ENCODE measurements around the gene DBNL.
"Not testable (repeated sequence)": the region's sequence is repeated elsewhere in the genome, so short reads cannot be mapped to it uniquely, and the experiment has no call there.

Gene DBNL

DNA sequence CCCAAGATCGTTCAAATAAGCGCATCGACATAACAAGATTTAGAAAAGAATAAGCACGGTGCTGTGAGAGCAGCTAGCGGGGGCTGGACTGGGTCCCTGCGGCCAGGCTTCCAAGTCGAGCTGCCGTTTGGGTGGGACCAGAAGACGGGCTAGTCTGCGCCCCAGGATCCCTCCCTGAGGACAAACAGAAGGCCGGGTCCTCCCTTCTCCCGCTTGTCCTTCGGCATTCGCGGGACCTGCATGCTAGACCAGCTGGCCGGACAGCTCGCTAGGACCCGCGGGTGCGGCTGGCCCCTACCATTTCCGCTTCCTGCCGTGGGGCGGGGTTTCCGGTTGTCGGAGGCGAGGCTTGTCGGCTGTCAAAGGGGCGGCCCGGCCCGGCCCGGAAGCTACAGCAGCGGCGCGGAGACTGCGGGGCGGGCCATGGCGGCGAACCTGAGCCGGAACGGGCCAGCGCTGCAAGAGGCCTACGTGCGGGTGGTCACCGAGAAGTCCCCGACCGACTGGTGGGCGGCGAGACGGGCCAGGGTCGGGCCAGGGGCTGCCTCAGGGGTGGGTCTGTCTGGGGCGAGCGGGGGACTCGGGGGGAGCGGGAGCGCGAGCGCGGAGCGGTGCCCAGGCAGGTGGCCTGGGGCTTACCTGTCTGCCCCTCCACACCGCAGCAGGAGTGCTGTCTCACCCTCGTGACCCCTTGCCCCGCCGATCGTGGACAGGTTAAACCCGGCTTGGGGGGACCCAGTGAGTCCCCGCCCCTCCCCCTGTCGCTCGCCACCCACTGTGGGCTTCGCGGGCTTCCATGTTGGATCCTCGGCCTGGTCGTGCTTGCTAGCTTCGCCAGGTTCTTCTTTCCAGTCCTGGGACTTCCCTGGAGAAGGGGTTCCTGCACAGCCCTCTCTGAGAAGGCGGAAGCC is at the start of gene DBNL:
Gene DBNL, plus strand, starts transcription at position 388 of the 911 bp plus-strand sequence. Its CDS starts 36 bp downstream, at position 424.
- DNase-seq, result peak; percentile 86

DNA sequence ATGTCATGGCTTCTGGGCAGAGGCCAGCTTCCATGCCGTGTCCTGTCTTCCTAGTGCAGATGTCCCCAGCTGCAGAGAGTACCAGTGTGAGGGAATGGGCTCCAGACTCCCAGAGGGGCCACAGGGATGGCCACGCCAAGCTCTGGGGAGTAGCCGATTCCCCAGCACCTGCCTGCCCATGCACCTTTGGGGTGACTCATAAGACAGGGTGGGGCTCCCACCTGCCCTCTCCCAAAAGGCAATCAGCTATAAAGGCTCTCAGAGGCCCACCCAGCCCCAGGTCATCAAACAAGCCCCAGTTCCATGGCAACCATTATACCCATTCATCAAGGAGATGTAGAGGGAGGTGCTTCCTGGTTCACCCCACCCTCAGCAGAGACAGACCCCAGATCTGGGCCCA is 47.0 kb upstream of the DBNL start, which contains the start of gene SPDYE1:
Gene SPDYE1, plus strand, starts transcription at position 366 of the 400 bp plus-strand sequence. CDS start 2,053 bp downstream, outside the sequence.
- not testable (repeated sequence) for DNase-seq

DNA sequence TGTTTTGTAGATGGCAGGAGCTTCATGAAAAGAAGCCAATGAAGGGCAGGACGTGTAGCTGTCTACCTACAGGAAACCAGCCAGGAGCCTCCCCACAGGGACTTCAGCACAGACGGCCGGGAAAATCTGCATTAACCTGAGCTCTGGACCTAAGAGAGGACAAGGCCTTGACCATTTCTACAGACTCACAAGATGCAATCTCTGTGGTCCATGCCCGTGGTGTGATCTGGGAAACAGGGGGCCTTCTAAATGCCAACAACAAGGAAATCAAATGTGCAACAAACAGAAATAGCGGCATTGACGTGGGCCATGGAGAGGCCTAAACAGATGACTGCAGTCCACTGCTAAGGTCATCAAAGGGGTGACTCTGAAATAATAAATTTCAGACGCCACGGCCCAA is 32.4 kb upstream of the DBNL start:
- not testable (repeated sequence) for DNase-seq

DNA sequence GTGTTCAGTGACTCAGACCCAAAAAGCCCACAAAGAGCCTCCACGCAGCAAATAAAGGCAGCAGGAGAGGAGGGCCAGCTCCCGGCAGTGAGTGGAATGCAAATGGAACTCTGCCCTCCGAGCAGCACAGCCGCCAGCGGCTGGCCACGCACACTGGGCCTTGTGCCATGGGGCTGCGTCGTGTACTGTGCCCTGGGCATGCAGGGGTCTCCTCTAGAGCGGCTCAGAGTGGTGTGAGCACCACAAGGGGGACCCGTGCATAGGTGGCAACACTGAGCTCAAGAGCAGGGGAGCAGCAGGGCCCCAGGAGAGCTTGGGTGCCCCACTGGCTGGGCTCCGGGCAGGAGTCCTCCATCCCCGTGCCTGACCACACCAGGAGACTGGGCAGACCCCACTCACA is 29.4 kb upstream of the DBNL start:
- not testable (repeated sequence) for DNase-seq

DNA sequence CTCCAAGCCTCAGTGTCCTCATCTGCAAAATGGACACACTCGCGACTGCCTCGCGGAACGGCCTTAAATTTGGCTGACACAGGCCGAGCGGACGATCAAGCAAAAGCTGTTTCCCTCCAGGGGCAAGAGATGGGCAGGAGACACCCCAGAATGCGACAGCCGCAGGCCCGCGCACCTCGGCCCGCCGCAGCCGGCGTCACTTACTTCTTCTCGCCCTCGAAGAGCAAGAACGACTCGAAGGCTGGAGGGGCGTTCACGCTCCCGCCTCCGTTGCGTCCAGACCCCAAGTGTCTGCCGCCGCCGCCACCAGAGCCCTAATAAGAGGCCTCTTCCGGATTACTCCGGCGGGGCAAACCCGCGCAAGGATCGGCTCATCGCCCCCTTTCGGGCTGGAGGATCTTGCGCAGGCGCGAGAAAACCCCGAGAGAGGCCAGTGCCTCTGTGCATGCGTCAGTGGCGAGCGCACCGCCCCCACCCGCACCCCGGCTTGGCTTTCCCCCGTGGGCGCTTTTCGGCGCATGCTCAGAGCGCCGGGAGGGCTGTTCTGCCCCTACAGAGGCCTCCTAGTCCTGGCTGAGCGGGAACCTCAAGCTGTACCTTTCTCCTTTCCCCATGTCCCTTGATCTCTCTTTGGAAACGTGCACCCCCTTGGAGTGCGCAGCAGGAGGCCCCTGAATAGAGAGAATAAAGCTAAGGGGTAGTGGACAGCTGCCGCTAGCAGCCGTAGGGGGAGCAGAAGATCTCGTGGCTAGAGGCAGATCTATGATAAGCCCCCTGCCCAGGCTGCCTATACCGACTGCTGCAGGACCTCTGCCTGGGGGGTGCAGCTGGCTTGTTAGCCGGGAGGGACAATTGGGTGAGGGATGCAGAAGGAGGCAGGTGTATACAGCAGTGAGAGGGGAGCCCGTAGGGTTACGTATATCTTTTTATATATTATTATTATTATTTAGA is 25.4 kb upstream of the DBNL start:
- peak; percentile 98 for DNase-seq

DNA sequence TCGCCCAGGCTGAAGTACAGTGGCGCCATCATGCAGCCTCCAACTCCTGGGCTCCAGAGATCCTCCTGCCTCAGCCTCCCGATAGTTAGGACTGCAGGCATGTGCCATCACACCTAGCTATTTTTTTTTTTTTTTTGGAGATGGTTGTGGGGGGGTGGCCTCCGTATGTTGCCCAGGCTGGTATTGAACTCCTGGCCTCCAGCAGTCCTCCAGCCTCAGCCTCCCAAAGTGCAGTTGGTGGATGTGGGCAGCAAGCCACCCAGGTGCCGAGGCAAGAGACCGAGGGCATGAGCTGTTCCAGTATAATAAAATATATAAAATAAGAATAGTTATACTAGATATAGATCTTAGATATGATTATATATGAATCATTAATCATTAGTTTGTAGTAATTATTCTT is 24.7 kb upstream of the DBNL start:
- DNase-seq, result not testable (repeated sequence)

DNA sequence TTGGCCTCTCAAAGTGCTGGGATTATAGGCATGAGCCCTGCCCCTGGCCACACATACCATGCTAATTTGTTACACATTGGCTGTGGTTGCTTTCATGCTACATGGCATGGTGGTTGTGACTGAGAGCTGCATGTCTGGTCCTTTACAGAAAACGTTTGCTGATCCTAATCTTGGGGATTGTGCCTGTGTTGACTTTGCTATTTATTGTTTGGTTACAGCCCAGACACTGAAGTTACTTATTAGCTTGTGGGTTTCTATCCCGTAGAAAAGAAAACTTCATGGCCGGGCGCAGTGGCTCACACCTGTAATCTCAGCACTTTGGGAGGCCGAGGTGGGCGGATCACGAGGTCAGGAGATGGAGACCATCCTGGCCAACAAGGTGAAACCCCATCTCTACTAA is 22.4 kb upstream of the DBNL start:
- DNase-seq, result not testable (repeated sequence)

DNA sequence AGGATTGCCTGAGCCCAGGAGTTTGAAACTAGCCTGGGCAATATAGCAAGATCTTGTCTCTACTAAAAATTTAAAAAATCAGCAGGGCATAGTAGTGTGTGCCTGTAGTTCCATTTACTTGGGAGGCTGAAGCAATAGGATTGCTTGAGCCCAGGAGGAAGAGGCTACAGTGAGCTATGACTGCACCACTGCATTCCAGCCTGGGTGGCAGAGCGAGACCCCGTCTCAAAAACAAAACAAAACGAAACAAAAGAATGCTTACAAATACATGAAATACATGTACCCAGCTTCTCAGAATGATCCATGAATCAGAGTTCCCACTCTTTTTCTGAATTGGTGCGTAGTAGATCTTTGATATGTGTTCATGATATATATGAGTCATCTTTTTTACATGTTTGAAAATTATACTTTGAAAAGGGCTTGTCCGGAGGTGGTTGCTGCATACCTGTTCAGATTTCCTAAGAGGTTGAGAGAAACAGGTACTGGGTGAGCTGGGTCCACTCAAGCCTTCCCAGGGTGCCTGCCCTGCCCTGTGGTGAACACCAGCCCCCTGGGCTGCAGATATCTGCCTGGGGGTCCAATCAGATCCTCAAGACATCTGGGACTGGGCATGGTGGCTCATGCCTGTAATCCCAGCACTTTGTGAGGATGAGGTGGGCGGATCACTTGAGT is 21.6 kb upstream of the DBNL start:
- not testable (repeated sequence) for DNase-seq

DNA sequence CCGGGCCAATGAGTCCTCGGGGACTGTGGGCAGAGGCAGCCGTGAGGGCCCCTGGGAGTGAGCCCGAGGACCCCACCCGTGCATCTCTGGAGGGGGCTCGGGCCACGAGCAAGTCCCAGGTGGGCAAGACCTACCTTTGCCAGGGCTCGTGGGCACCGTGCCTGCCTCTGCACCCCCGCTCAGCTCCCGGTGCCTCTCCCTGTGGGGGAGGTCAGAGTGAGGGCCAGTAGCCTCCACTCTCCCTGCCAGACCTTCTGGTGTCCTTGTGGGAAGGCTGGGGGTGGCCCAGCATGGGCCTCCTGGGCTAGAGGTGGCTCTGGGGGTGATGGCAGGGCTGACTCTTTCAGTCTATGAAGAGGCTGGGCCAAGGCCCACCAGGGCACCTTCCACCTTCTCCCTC is 15.1 kb upstream of the DBNL start:
- not testable (repeated sequence) for DNase-seq

DNA sequence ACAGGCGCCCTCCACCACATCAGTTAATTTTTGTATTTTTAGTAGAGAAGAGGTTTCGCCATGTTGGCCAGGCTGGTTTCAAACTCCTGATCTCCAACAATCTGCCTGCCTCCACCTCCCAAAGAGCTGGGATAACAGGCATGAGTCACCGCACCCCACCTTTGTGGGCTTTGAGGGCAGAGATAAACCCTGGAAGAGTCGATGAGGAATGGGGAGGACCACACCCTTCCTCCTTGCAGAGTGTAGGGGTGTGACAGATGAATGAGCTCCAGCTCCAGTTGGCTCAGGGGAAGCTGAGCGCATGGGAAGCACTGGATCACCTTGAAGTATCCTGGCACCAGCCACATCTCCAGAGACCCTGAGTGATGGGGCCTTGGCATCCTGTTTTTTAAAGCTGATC is 14.5 kb upstream of the DBNL start:
- DNase-seq, result not testable (repeated sequence)

DNA sequence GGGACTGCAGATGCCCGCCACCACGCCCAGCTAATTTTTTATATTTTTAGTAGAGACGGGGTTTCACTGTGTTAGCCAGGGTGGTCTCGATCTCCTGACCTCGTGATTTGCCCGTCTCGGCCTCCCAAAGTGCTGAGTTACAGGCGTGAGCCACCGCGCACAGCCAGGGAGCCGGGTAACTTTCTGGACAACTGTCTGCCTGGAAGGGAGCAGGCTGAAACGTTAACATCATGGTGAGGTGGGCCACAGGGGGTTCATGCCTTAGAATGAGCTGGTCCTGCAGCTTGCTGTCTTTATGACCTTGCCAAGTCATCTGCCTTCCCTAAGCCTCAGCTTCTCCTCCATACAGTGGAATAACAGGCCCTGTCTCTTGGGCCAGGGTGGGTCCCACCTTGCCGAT is 13.2 kb upstream of the DBNL start:
- DNase-seq, result not testable (repeated sequence)

DNA sequence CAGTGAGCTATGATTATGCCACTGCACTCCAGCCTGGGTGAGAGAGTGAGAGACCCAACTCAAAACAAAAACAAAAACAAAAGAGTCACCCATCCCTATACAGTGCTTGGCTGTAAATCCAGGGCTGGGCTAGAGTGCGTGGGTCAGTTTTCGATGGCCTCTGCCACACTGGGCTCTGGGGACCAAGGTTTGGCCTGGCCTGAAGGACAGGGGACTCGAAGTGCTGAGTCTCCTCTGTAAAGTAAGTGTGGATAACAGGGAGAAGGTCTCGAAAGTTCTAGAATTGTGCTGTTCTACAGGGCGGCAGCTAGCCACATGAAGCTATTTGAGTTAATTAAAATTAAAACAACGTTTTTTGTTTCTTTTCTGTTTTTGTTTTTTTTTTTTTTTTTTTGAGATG is 12.5 kb upstream of the DBNL start:
- DNase-seq, result not testable (repeated sequence)

DNA sequence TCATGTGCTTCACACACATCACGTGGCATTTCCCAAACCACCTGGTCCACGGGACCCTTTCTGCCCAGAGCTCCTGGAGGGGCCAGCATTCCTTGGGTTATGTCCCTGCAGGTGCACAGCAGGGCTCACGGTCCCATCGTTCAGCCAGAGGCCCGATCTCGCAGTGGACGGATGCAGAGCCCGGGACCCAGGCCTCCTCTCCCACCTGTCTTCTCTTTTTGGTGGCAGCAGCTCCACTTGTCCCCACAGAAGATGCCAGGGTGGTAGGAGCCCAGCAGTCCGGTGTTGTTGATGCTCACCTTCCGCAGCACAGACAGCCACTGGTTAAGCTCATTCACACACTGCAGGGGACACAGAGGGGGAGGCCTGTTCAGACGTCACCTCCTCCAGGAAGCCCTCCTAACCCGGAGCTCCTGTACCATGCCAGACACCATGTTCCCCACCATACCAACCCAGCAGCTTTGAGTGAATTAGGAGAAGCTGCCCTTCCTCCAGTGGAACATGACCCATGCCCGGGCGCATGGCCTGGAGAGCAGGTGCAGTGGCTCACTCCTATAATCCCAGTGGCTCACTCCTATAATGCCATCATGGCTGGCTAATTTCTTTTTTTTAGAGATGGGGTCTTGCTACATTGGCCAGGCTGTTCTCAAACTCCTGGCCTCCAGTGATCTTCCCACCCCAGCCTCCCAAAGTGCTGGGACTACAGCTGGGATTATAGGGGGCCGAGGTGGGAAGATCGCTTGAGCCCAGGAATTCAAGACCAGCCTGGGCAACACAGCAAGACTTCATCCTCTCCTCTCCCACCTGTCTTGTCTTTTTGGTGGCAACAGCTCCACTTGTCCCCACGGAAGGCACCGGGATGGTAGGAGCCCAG is 10.3 kb upstream of the DBNL start:
- DNase-seq, result not testable (repeated sequence)

DNA sequence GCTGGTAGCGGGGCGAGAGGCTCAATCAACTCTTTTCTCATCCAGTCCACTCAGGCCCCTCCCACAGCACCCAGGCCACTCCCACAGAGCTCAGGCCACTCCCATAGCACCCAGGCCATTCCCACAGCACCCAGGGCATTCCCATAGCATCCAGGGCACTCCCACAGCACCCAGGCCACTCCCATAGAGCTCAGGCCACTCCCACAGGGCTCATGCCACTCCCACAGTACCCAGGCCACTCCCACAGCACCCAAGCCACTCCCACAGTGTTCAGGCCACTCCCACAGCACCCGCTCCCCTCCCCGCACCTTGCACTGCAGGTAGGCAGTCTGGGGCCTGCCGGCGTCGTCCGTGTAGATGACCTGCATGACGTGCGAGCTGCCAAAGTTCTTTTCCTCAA is 8.1 kb upstream of the DBNL start:
- DNase-seq, result peak; percentile 35

DNA sequence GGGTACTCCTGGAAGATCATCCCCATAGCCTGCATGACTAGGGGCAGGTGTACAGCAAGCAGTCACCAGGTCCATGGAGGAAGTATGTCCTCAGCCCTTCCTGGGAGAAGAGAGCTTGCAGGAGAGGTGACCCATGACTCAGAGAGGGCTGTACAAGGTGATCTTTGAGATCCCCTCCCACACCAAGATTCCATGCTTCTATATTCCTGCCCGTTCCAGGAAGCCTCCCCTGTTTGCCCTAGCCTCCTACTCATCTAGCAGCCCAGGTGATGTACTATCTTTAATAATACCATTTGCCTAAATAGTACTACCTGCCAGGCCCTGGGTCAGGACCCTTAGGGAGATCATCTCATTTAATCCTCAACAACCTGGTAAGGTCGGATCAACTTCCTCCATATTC is 6.6 kb upstream of the DBNL start:
- not testable (repeated sequence) for DNase-seq

DNA sequence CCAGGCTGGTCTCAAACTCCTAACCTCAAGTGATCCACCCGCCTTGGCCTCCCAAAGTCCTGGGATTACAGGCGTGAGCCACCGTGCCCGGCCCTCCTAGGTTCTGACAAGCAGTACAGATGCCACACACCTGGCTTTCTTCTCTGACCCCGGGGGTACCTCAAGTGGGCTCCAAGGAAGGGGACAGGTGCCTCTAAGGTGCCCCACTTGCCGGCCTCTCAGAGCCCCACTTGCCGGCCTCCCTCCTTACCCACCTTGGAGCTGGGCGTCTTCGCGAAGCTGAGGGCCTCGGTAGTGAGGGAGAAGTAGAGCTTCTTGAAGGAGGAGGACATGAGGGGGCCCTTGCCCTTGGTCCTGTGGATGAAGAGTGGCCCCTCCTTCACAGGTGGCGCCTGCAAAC is 5.9 kb upstream of the DBNL start:
- not testable (repeated sequence) for DNase-seq

DNA sequence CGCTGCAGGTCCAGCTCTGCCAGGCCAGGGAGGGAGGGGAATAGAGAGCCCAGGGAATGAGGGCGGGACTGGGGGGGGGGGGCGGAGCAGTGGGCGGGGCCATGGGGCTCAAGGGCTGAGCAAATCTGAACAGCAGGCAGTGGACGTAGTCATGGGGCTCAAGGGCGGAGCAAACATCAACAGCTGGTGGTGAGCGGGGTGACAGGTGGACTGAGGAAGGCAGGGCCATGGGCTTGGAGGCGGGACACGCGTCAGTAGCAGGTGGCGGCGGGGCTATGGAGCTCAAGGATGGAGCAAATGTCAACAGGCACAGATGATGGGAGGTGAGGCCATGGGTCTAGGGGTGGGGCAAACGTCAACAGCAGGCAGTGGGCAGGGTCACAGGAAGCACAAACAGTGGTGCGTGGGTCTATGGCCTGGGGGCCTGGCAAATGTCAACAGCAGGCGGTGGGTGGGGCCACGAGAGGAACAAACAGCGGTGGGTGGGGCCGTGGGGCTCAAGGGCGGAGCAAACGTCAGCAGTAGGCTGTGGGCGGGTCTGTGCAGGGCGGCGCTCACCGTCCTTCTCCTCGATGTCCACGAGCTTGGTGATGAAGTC is 5.4 kb upstream of the DBNL start:
- DNase-seq, result peak; percentile 91

DNA sequence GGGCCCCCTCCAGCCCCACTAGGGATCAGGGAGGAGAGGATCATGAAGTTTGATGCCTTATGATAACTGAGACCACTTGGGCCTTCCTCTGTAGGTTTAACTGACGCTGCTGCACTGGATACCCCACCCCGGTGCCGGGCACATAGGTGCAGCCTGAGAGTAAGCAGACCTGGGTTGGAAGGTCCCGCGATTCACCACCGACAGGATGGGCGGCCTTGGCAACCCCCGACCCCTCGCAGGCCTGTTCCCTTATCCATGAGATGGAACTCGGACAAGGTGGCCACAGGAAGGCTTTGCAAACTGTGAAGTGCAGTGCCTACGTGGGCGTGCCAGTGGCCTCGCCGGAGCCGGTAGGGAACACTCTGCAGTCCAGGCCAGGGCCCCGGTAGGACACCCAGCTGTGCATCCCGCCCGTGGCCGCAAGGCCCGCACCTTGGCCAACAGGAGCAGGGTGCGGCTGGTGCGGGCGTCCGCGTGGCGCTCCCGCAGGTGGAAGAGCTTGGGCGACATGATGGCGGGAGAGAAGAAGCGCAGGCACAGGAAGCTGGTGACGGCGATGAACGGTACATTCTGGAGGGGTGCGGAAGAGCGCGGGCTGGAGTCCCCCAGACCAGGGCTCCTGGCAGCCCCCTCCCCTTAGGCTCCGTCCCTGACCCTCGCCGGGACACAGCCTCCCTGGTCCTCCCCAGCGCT is 4.6 kb upstream of the DBNL start:
- DNase-seq, result not testable (repeated sequence)

DNA sequence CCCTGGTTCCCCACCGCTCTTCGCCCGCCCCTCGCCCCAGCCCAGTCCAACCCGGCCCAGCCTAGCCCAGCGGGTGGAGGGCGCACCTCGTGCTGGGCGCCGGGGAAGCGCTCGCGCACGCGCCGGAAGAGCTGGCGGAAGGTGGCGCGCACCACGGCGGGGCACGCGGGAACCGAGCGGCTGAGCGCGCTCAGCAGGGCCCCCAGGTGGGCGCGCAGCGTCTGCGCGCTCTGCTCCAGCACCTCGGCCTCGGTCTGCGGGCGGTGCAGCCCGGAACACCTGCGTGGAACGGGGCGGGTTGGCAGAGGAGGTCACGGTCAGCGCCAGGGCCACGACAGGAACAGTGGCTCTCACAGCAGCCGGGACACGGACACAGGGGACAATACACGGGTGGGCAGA is 4.0 kb upstream of the DBNL start:
- peak; percentile 78 for DNase-seq

DNA sequence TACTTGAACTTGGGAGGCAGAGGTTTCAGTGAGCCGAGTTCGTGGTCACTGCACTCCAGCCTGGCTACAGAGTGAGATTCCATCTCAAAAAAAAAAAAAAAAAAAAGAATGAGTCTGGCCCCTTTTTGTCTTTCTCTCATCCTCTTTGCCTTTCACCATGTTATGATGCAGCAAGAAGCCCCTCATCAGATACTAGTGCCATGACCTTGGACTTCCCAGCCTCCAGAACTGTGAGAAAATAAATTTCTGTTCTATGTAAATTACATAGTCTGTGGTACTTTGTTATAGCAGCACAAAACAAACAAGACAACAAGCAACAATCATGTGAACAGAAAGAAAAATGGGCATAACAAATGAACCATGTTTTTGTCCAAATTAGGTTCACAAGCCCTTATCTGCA is 2.3 kb upstream of the DBNL start:
- DNase-seq, result no peak

DNA sequence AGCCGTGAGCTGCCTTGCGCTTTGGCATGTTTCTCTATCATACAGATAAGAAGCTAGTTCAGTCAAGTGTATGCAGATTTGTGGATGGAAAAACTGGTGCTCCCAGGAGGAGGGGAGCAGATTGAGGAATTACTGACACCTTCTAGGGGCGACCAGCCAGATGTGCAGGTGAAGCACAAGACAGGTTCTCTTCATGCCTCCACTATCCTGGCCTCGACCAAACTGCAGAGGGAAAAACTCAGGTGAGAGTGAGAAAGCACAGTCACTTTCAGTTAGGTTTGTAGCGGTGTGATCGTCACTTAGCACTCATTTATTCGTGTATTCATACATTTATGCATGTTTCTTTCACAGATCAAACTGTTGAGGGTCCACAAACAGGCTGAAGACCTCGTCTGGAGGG is 600 bp upstream of the DBNL start:
- DNase-seq, result no peak

All from CD4-positive, alpha-beta T cell treated with Interferon gamma for 1 hour (primary cell).